Astrocyte (in vitro differentiated cells and primary cell): ENCODE data around the gene ANKRD1. TPM values are rescaled to one million over a fixed set of nuclear protein-coding genes. Genes with fewer than 3 reads are reported as not detected.

Experiments used
- DNase-seq: peaks from one replicate; pipeline ENCODE4 v3.0.0-alpha.2; 2010; ENCODE audit warnings: low read depth
- FAIRE-seq: peaks from 2 replicates; lab custom pipeline; 2011; peaks lifted over from hg19 to GRCh38; lab: Jason Lieb, UNC
- H2AFZ ChIP-seq: 2 replicates; pipeline ENCODE4 v1.6.0; 2012; ENCODE audit warnings: low read depth, low read length, inconsistent platforms
- H3K27ac ChIP-seq: 2 replicates; pipeline ENCODE4 v1.5.1; 2011; ENCODE audit warnings: low read depth, low read length, inconsistent platforms
- H3K27me3 ChIP-seq: 2 replicates; pipeline ENCODE4 v1.6.0; 2011; ENCODE audit warnings: low read length, inconsistent platforms; ENCODE audit not compliant: insufficient read depth
- H3K36me3 ChIP-seq: 2 replicates; pipeline ENCODE4 v1.5.1; 2011; ENCODE audit warnings: low read length, inconsistent platforms; ENCODE audit not compliant: insufficient read depth
- H3K4me1 ChIP-seq: 2 replicates; pipeline ENCODE4 v1.5.1; 2011; ENCODE audit warnings: low read length, inconsistent platforms; ENCODE audit not compliant: insufficient read depth
- H3K4me2 ChIP-seq: 2 replicates; pipeline ENCODE4 v1.6.0; 2012; ENCODE audit warnings: low read length, inconsistent platforms
- H3K4me3 ChIP-seq: 2 replicates; pipeline ENCODE4 v1.5.1; 2011; ENCODE audit warnings: low read depth, mild to moderate bottlenecking, low read length, inconsistent platforms; ENCODE audit not compliant: insufficient read depth
- H3K79me2 ChIP-seq: 2 replicates; pipeline ENCODE4 v1.6.0; 2012; ENCODE audit warnings: mild to moderate bottlenecking, low read length, inconsistent platforms; ENCODE audit not compliant: insufficient read depth
- H3K9ac ChIP-seq: 2 replicates; pipeline ENCODE4 v1.6.0; 2012; ENCODE audit warnings: mild to moderate bottlenecking, low read length, inconsistent platforms
- H3K9me3 ChIP-seq: 2 replicates; pipeline ENCODE4 v1.5.1; 2012; ENCODE audit warnings: low read depth, mild to moderate bottlenecking, low read length, inconsistent platforms; ENCODE audit not compliant: insufficient read depth
- H4K20me1 ChIP-seq: 2 replicates; pipeline ENCODE4 v1.6.0; 2012; ENCODE audit warnings: low read length, inconsistent platforms; ENCODE audit not compliant: insufficient read depth
- H3K27ac Mint-ChIP-seq: one replicate; pipeline ENCODE4 v1.8.0; 2021; ENCODE audit warnings: mild to moderate bottlenecking, mixed read lengths; ENCODE audit not compliant: unreplicated experiment
- H3K27me3 Mint-ChIP-seq: one replicate; pipeline ENCODE4 v1.8.0; 2021; ENCODE audit warnings: low read depth, mixed read lengths; ENCODE audit not compliant: unreplicated experiment
- H3K36me3 Mint-ChIP-seq: one replicate; pipeline ENCODE4 v1.8.0; 2021; ENCODE audit warnings: low read depth, mixed read lengths; ENCODE audit not compliant: unreplicated experiment
- H3K4me1 Mint-ChIP-seq: one replicate; pipeline ENCODE4 v1.8.0; 2021; ENCODE audit warnings: low read depth, mixed read lengths; ENCODE audit not compliant: unreplicated experiment
- H3K4me3 Mint-ChIP-seq: one replicate; pipeline ENCODE4 v1.8.0; 2021; ENCODE audit warnings: mild to moderate bottlenecking, moderate library complexity, mixed read lengths; ENCODE audit not compliant: unreplicated experiment
- H3K9me3 Mint-ChIP-seq: one replicate; pipeline ENCODE4 v1.8.0; 2021; ENCODE audit warnings: mild to moderate bottlenecking, mixed read lengths; ENCODE audit not compliant: unreplicated experiment
- CTCF ChIP-seq: IDR thresholded peaks from 2 replicates; pipeline ENCODE4 v1.5.1; 2011; ENCODE audit warnings: low read depth, mild to moderate bottlenecking, inconsistent platforms, low read length, moderate library complexity; ENCODE audit not compliant: insufficient read depth
- EZH2 ChIP-seq: IDR thresholded peaks from 2 replicates; pipeline ENCODE4 v1.6.1; 2012; ENCODE audit warnings: mild to moderate bottlenecking, low read length, inconsistent platforms; ENCODE audit not compliant: insufficient read depth
- total RNA-seq: library from RNA; stranded (reverse); gene quantifications from 2 replicates; pipeline ENCODE4 v1.2.1, GENCODE V29; 2021

The ANKRD1 gene
- total RNA-seq, 1 donor from 2014 or later, result 913 TPM

- H3K9me3 ChIP-seq, result peaks cover 4% of the 10 kb centered on the region
- H3K36me3 ChIP-seq, result peaks cover 13% of the 10 kb centered on the region
- peaks cover 5% of the 10 kb centered on the region for H3K27me3 Mint-ChIP-seq
- no peaks in the 10 kb centered on the region for H3K27me3 ChIP-seq
- H3K36me3 Mint-ChIP-seq, result no peaks in the 10 kb centered on the region
- peaks cover 8% of the 10 kb centered on the region for H3K4me1 Mint-ChIP-seq
- H4K20me1 ChIP-seq, result no peaks in the 10 kb centered on the region
- peak overlapping the region; percentile 27 for H3K27ac Mint-ChIP-seq
- DNase-seq, result no peak
- peaks cover 31% of the 10 kb centered on the region for H3K79me2 ChIP-seq
- peak overlapping the region; percentile 90 for H3K9ac ChIP-seq
- H3K27ac ChIP-seq, result peak overlapping the region; percentile 71
- H2AFZ ChIP-seq, result peak overlapping the region; percentile 89
- peak overlapping the region; percentile 96 for H3K4me2 ChIP-seq
- H3K4me1 ChIP-seq, result peaks cover 11% of the 10 kb centered on the region
- peak overlapping the region; percentile 92 for H3K4me3 ChIP-seq
- TF ChIP-seq CTCF (no peak), EZH2 (no peak)
- no peak for FAIRE-seq
- peaks cover 4% of the 10 kb centered on the region for H3K9me3 Mint-ChIP-seq
- H3K4me3 Mint-ChIP-seq, result peak overlapping the region; percentile 95
Measured at GRCh38 chr10:90872648-90873020, 48.3 kb downstream of the ANKRD1 start.

DNA sequence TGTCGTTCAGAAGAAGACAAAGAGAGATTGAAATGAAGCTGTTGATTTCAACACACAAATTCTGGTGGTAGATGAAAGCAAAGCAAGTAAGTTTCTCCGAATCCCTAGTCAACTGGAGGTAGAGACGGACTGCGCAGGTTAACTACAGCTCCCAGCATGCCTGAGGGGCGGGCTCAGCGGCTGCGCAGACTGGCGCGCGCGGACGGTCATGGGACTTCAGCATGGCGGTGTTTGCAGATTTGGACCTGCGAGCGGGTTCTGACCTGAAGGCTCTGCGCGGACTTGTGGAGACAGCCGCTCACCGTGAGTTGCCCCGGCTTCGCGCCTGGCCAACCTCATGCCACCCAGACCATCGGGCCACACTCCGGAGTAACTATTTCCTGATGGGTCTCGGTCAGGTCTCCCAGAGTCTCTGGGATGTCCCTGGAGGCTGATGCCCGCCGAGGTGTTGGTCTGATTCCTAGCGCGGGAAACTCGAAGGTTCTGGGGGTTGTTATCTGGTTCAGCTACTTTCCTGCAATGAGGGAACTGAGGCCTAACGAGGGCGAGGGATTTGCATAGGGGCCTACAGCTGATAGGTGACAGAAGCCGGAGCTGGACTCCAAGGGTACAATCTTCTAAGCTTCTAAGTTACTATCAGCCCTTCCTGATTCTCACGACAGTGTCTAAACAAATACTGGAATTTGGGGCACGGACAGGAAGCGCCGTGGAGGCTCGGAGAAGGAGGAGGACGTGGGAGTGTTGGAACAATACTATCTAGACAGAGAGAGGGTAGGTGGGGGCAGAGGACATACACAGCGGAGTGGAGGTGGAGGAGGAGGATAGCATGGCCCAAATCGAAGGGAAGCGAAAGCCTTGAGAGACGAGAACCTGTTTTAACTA is 48.9 kb downstream of the ANKRD1 start, which contains the start of gene RPP30:
Gene RPP30, plus strand, starts transcription at position 209 of the 882 bp plus-strand sequence. Its CDS starts 13 bp downstream, at position 222.
- peaks cover 3% of the 10 kb centered on the region for H3K27me3 ChIP-seq
- H3K36me3 ChIP-seq, result peaks cover 11% of the 10 kb centered on the region
- H3K9ac ChIP-seq, result peak within 1 kb of the TSS; percentile 90
- DNase-seq (peak; percentile 70), FAIRE-seq (peak; percentile 32)
- peaks cover 11% of the 10 kb centered on the region for H3K4me1 ChIP-seq
- no peaks in the 10 kb centered on the region for H4K20me1 ChIP-seq
- peaks cover 8% of the 10 kb centered on the region for H3K4me1 Mint-ChIP-seq
- peak within 1 kb of the TSS; percentile 89 for H2AFZ ChIP-seq
- peak within 1 kb of the TSS; percentile 92 for H3K4me3 ChIP-seq
- peaks cover 5% of the 10 kb centered on the region for H3K27me3 Mint-ChIP-seq
- H3K4me3 Mint-ChIP-seq, result peak within 1 kb of the TSS; percentile 95
- H3K9me3 Mint-ChIP-seq, result peaks cover 4% of the 10 kb centered on the region
- H3K9me3 ChIP-seq, result peaks cover 4% of the 10 kb centered on the region
- TF ChIP-seq CTCF, result no peak
- TF ChIP-seq EZH2, result no peak
- peak within 1 kb of the TSS; percentile 31 for H3K27ac Mint-ChIP-seq
- H3K79me2 ChIP-seq, result peaks cover 31% of the 10 kb centered on the region
- peak within 1 kb of the TSS; percentile 96 for H3K4me2 ChIP-seq
- no peaks in the 10 kb centered on the region for H3K36me3 Mint-ChIP-seq
- peak within 1 kb of the TSS; percentile 71 for H3K27ac ChIP-seq
